GM23338 (cell line): Measurements from ENCODE around the gene ZNF106. TPM values are rescaled to one million over a fixed set of nuclear protein-coding genes. Genes with fewer than 3 reads are reported as not detected.

Source experiments
- ATAC-seq: fragments of 200-7000 bp; cut with Tn5 transposase; 3 replicates; pipeline ENCODE4 v1.9.1; 2020
- DNase-seq: peaks from one replicate; pipeline ENCODE4 v3.0.0-alpha.2; 2015; ENCODE audit warnings: low spot score
- H2AFZ ChIP-seq: fragments of 200-600 bp; sonication (generic); 2 replicates; pipeline ENCODE4 v1.8.0; 2016; ENCODE audit warnings: antibody characterized with exemption, mild to moderate bottlenecking, moderate library complexity
- H3F3A ChIP-seq: fragments of 200-600 bp; sonication (generic); replicated peaks from 2 replicates; pipeline ENCODE4 v1.8.0; 2017; ENCODE audit warnings: antibody characterized with exemption, mixed run types, low read depth
- H3K27ac ChIP-seq: fragments of 200-600 bp; sonication (generic); 2 replicates; pipeline ENCODE4 v1.6.1; 2016; ENCODE audit warnings: low read depth
- H3K27me3 ChIP-seq: fragments of 200-600 bp; sonication (generic); 2 replicates; pipeline ENCODE4 v1.8.0; 2016; ENCODE audit warnings: mild to moderate bottlenecking, mixed run types, moderate library complexity; ENCODE audit not compliant: insufficient read depth
- H3K36me3 ChIP-seq: fragments of 200-600 bp; sonication (generic); 2 replicates; pipeline ENCODE4 v1.8.0; 2016; ENCODE audit warnings: mild to moderate bottlenecking; ENCODE audit not compliant: insufficient read depth
- H3K4me1 ChIP-seq: fragments of 200-600 bp; sonication (generic); 2 replicates; pipeline ENCODE4 v1.8.0; 2016; ENCODE audit warnings: mild to moderate bottlenecking, moderate library complexity; ENCODE audit not compliant: insufficient read depth
- H3K4me2 ChIP-seq: fragments of 200-600 bp; sonication (generic); 2 replicates; pipeline ENCODE4 v1.7.1; 2017; ENCODE audit warnings: mixed run types
- H3K4me3 ChIP-seq: fragments of 200-600 bp; sonication (generic); 2 replicates; pipeline ENCODE4 v1.6.1; 2016; ENCODE audit warnings: mixed run types
- H3K79me2 ChIP-seq: fragments of 200-600 bp; sonication (generic); replicated peaks from 2 replicates; pipeline ENCODE4 v1.8.0; 2017; ENCODE audit warnings: mild to moderate bottlenecking; ENCODE audit not compliant: insufficient read depth
- H3K9me2 ChIP-seq: fragments of 200-600 bp; sonication (generic); 2 replicates; pipeline ENCODE4 v1.8.0; 2017; ENCODE audit not compliant: insufficient read depth
- H4K20me1 ChIP-seq: fragments of 200-600 bp; sonication (generic); replicated peaks from 2 replicates; pipeline ENCODE4 v1.8.0; 2017; ENCODE audit warnings: mild to moderate bottlenecking; ENCODE audit not compliant: insufficient read depth
- H3K27ac Mint-ChIP-seq: 2 replicates; pipeline ENCODE4 v1.8.0; 2020; ENCODE audit warnings: inconsistent platforms, mild to moderate bottlenecking, moderate library complexity, mixed read lengths
- H3K27me3 Mint-ChIP-seq: 3 replicates; pipeline ENCODE4 v1.8.0; 2022; ENCODE audit warnings: low read depth, mild to moderate bottlenecking, moderate library complexity, mixed read lengths, inconsistent platforms; ENCODE audit not compliant: insufficient read depth, poor library complexity
- H3K36me3 Mint-ChIP-seq: 3 replicates; pipeline ENCODE4 v1.8.0; 2021; ENCODE audit warnings: low read depth, mild to moderate bottlenecking, inconsistent platforms, moderate library complexity, mixed read lengths
- H3K4me1 Mint-ChIP-seq: 3 replicates; pipeline ENCODE4 v1.8.0; 2020; ENCODE audit warnings: mild to moderate bottlenecking, inconsistent platforms, mixed read lengths
- H3K4me3 Mint-ChIP-seq: 3 replicates; pipeline ENCODE4 v1.8.0; 2021; ENCODE audit warnings: moderate library complexity, mild to moderate bottlenecking, inconsistent platforms, mixed read lengths
- H3K9me3 Mint-ChIP-seq: 3 replicates; pipeline ENCODE4 v1.8.0; 2020; ENCODE audit warnings: moderate library complexity, mild to moderate bottlenecking, inconsistent platforms, mixed read lengths
- CTCF ChIP-seq, 2 experiments: fragments of 200-600 bp in 1 of 2; sonication (generic) in 1 of 2; conservative IDR thresholded peaks; 2 replicates each; pipeline versions ENCODE4 v1.5.1 to v1.6.1; 2016 to 2017; ENCODE audit warnings: antibody characterized with exemption in 2 of 2, low read depth in 2 of 2, mild to moderate bottlenecking in 2 of 2, moderate library complexity in 1 of 2
- EZH2phosphoT487 ChIP-seq: fragments of 200-600 bp; sonication (generic); IDR thresholded peaks from one replicate; pipeline ENCODE4 v1.8.1; 2018; ENCODE audit warnings: antibody characterized with exemption; ENCODE audit not compliant: unreplicated experiment
- STAT1 ChIP-seq: IDR thresholded peaks from one replicate; pipeline ENCODE4 v1.6.1; 2016; ENCODE audit warnings: antibody characterized with exemption; ENCODE audit not compliant: unreplicated experiment
- ZNF331 ChIP-seq: fragments of 250-450 bp; sonication (Bioruptor Pico); IDR thresholded peaks from 2 replicates; pipeline ENCODE4 v1.5.0; 2020; ENCODE audit warnings: low read depth, mild to moderate bottlenecking, moderate library complexity
- ZNF462 ChIP-seq: fragments of 250-450 bp; sonication (Bioruptor Pico); IDR thresholded peaks from 2 replicates; pipeline ENCODE4 v1.5.0; 2020; ENCODE audit warnings: mild to moderate bottlenecking, moderate library complexity
- polyA plus RNA-seq: library from polyadenylated mRNA; unstranded; fragments of >200 nt; fragmentation: Nextera tagmentation; extraction: Ambion mirVana; gene quantifications from 2 replicates; pipeline ENCODE4 v1.2.1, GENCODE V29; 2016
- total RNA-seq: library from RNA; depleted of rRNA; stranded (reverse); fragments of >200 nt; shearing (Covaris generic); gene quantifications from 2 replicates; pipeline ENCODE4 v1.2.3, GENCODE V29; 2014

The ZNF106 gene
- total and polyA plus RNA-seq, 2 experiments from 2014 or later = 48.0 to 53.7 TPM

- no peaks in the 10 kb centered on the region for H3K79me2 ChIP-seq
- H3K4me1 Mint-ChIP-seq = peaks cover 22% of the 10 kb centered on the region
- peak overlapping the region; percentile 50 for H3K4me2 ChIP-seq
- H2AFZ ChIP-seq = peak overlapping the region; percentile 82; the same call in 1 of the 2 replicates
- H3K9me2 ChIP-seq = peaks cover 9% of the 10 kb centered on the region; the same call in 1 of the 2 replicates
- H3K27ac Mint-ChIP-seq = no peak overlapping the region
- peak; percentile 91 to 98 for TF ChIP-seq CTCF (conservative IDR thresholded peaks at IDR 0.05; ENCODE audit: low read depth in 2 of 2)
- no peak for TF ChIP-seq ZNF331
- no peak for TF ChIP-seq STAT1
- no peak for TF ChIP-seq EZH2phosphoT487
- TF ChIP-seq ZNF462 = no peak
- H3K9me3 Mint-ChIP-seq = no peaks in the 10 kb centered on the region; the same call in 2 of the 3 replicates
- no peaks in the 10 kb centered on the region for H4K20me1 ChIP-seq
- no peak overlapping the region for H3K4me3 Mint-ChIP-seq
- peaks cover 15% of the 10 kb centered on the region for H3K4me1 ChIP-seq
- H3K36me3 ChIP-seq = no peaks in the 10 kb centered on the region
- ATAC-seq (peak; percentile 93), DNase-seq (peak; percentile 90)
- no peaks in the 10 kb centered on the region for H3K27me3 ChIP-seq
- 0 out of 2 replicates have a peak overlapping the region, but pooled peaks have one; percentile 45 for H3K27ac ChIP-seq
- peaks cover 8% of the 10 kb centered on the region for H3K27me3 Mint-ChIP-seq
- H3K36me3 Mint-ChIP-seq = no peaks in the 10 kb centered on the region
- no peak overlapping the region for H3K4me3 ChIP-seq
- H3F3A ChIP-seq = no peaks in the 10 kb centered on the region
Observed at GRCh38 chr15:42385206-42385979, 105.5 kb downstream of the ZNF106 start.
